MM.1S (cell line): ENCODE measurements around the gene FBXL4.

Experiments
- DNase-seq: peaks from one replicate; pipeline ENCODE4 v3.0.0-alpha.2; 2015
- H2AFZ ChIP-seq: fragments of 300-600 bp; sonication (generic); 2 replicates; pipeline ENCODE4 v1.6.0; 2016; ENCODE audit warnings: antibody characterized with exemption, low read length
- H3F3A ChIP-seq: fragments of 300-600 bp; sonication (generic); 2 replicates; pipeline ENCODE4 v1.6.1; 2016; ENCODE audit warnings: mild to moderate bottlenecking, antibody characterized with exemption, low read length, moderate library complexity, mixed read lengths; ENCODE audit not compliant: insufficient read depth
- H3K27ac ChIP-seq: fragments of 300-600 bp; sonication (generic); 2 replicates; pipeline ENCODE4 v1.5.1; 2016; ENCODE audit warnings: mild to moderate bottlenecking, low read length
- H3K27me3 ChIP-seq: fragments of 300-600 bp; sonication (generic); replicated peaks from 2 replicates; pipeline ENCODE4 v1.6.0; 2016; ENCODE audit warnings: low read length; ENCODE audit not compliant: insufficient read depth
- H3K36me3 ChIP-seq: fragments of 300-600 bp; sonication (generic); replicated peaks from 2 replicates; pipeline ENCODE4 v1.6.1; 2016; ENCODE audit warnings: mild to moderate bottlenecking, low read length, mixed read lengths; ENCODE audit not compliant: insufficient read depth
- H3K4me1 ChIP-seq: fragments of 300-600 bp; sonication (generic); 2 replicates; pipeline ENCODE4 v1.6.1; 2016; ENCODE audit warnings: low read length, mixed read lengths
- H3K4me2 ChIP-seq: fragments of 300-600 bp; sonication (generic); 2 replicates; pipeline ENCODE4 v1.6.0; 2016; ENCODE audit warnings: low read depth, low read length
- H3K4me3 ChIP-seq: fragments of 300-600 bp; sonication (generic); 2 replicates; pipeline ENCODE4 v1.5.1; 2016; ENCODE audit warnings: low read length, mixed read lengths
- H3K79me2 ChIP-seq: fragments of 300-600 bp; sonication (generic); 2 replicates; pipeline ENCODE4 v1.6.1; 2016; ENCODE audit warnings: mixed run types, low read length, mixed read lengths
- H3K9ac ChIP-seq: fragments of 300-600 bp; sonication (generic); 2 replicates; pipeline ENCODE4 v1.6.1; 2016; ENCODE audit warnings: low read length, mixed read lengths
- H3K9me2 ChIP-seq: fragments of 300-600 bp; sonication (generic); replicated peaks from 2 replicates; pipeline ENCODE4 v1.6.1; 2016; ENCODE audit warnings: mild to moderate bottlenecking, low read length, mixed read lengths; ENCODE audit not compliant: insufficient read depth
- H3K9me3 ChIP-seq: fragments of 300-600 bp; sonication (generic); replicated peaks from 2 replicates; pipeline ENCODE4 v1.6.1; 2016; ENCODE audit warnings: mild to moderate bottlenecking, low read length, mixed read lengths; ENCODE audit not compliant: insufficient read depth
- H4K20me1 ChIP-seq: fragments of 300-600 bp; sonication (generic); 2 replicates; pipeline ENCODE4 v1.6.1; 2016; ENCODE audit warnings: mild to moderate bottlenecking, low read length, moderate library complexity, mixed read lengths; ENCODE audit not compliant: insufficient read depth
- EZH2 ChIP-seq: fragments of 300-600 bp; sonication (generic); optimal IDR thresholded peaks from 2 replicates; pipeline ENCODE3; 2017; ENCODE audit warnings: low read depth, mild to moderate bottlenecking, antibody characterized with exemption, low read length, mixed read lengths
- EZH2phosphoT487 ChIP-seq: fragments of 300-600 bp; sonication (generic); IDR thresholded peaks from 2 replicates; pipeline ENCODE4 v1.6.1; 2018; ENCODE audit warnings: antibody characterized with exemption, low read length
- TF ChIP-seq, protein P1 (sequence below): fragments of 300-600 bp; sonication (generic); IDR thresholded peaks from 2 replicates; pipeline ENCODE4 v1.5.1; 2016; ENCODE audit warnings: antibody characterized with exemption, low read length, mixed read lengths

The FBXL4 gene

DNA sequence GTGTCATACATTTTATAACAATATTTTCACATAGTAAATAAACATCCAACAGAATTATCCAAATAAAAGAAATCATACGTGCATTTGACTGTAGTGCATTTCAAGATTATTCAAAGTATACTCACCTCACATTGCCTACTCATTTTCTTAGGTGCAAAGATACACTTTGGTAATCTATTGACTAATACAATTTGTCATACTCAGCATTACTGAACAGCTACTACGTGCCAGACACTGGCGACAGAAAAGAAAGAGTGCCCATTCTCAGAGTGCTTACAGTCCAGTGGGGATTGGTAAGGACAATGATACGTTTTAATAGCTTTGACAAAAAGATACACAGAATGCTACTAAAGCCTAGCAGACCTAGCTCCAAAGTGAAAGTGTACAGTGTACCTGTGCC, 42.0 kb downstream of the FBXL4 start:
- no peaks in the 10 kb centered on the region for H3K36me3 ChIP-seq
- no peak overlapping the region for H3K27ac ChIP-seq
- H3K9me3 ChIP-seq = no peaks in the 10 kb centered on the region
- TF ChIP-seq, protein P1, sequence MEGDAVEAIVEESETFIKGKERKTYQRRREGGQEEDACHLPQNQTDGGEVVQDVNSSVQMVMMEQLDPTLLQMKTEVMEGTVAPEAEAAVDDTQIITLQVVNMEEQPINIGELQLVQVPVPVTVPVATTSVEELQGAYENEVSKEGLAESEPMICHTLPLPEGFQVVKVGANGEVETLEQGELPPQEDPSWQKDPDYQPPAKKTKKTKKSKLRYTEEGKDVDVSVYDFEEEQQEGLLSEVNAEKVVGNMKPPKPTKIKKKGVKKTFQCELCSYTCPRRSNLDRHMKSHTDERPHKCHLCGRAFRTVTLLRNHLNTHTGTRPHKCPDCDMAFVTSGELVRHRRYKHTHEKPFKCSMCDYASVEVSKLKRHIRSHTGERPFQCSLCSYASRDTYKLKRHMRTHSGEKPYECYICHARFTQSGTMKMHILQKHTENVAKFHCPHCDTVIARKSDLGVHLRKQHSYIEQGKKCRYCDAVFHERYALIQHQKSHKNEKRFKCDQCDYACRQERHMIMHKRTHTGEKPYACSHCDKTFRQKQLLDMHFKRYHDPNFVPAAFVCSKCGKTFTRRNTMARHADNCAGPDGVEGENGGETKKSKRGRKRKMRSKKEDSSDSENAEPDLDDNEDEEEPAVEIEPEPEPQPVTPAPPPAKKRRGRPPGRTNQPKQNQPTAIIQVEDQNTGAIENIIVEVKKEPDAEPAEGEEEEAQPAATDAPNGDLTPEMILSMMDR = no peak
- TF ChIP-seq EZH2phosphoT487 (no peak), EZH2 (no peak)
- no peak for DNase-seq
- no peak overlapping the region for H3K9ac ChIP-seq
- H3K9me2 ChIP-seq = no peaks in the 10 kb centered on the region
- no peaks in the 10 kb centered on the region for H3K4me1 ChIP-seq
- no peak overlapping the region for H2AFZ ChIP-seq
- no peaks in the 10 kb centered on the region for H3F3A ChIP-seq
- H4K20me1 ChIP-seq = no peaks in the 10 kb centered on the region
- H3K4me3 ChIP-seq = no peak overlapping the region
- H3K27me3 ChIP-seq = no peaks in the 10 kb centered on the region
- H3K4me2 ChIP-seq = no peak overlapping the region
- H3K79me2 ChIP-seq = no peaks in the 10 kb centered on the region

DNA sequence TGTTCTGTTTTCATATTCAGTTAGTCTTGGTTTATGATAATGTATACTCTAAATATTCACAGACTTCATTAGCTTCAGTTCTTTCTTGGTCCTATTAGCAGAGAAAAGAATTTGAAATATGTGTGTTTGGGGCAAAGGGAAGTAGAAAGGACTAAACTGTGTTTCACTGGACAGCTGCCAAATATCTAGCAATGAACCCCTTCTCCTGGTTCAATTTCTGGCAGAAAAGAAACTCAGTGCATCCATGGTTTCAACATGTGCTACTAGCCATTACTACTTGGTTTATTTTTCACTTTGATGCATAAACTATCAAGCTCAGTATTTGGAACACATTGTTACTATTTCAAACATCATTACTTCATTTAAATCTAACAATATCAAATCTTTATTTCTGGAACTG, 43.6 kb downstream of the FBXL4 start:
- H3K27ac ChIP-seq = no peak overlapping the region
- no peaks in the 10 kb centered on the region for H4K20me1 ChIP-seq
- no peaks in the 10 kb centered on the region for H3K79me2 ChIP-seq
- no peaks in the 10 kb centered on the region for H3K9me3 ChIP-seq
- no peak for DNase-seq
- H3F3A ChIP-seq = no peaks in the 10 kb centered on the region
- H3K4me1 ChIP-seq = no peaks in the 10 kb centered on the region
- H3K36me3 ChIP-seq = 0 out of 2 replicates have a peak, but pooled peaks cover 1% of the 10 kb centered on the region
- no peak overlapping the region for H3K4me3 ChIP-seq
- no peaks in the 10 kb centered on the region for H3K27me3 ChIP-seq
- no peaks in the 10 kb centered on the region for H3K9me2 ChIP-seq
- H3K9ac ChIP-seq = no peak overlapping the region
- no peak overlapping the region for H2AFZ ChIP-seq
- TF ChIP-seq EZH2phosphoT487 (no peak), EZH2 (no peak)
- TF ChIP-seq, protein P1 = no peak
- H3K4me2 ChIP-seq = no peak overlapping the region

DNA sequence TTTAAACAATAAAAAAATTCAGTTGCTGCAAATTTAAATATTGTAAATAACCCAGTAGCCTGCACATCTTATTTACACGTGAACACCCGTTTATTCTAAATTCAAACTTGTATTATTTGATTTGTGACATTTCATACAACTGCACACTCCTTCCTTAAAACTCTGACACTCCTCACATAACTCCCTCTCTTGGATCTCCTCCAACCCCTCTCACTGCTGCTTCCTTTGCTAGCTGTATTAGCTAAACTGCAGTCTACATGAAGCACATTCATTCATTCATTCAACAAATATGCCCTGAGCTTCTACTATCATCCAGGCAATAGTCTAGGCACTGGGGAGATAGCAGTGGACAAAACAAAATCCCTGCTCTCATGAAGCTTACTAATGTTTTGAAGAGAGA, 47.0 kb downstream of the FBXL4 start:
- Histone ChIP-seq H3K27me3 (no peaks in the 10 kb centered on the region), H3K79me2 (no peaks in the 10 kb centered on the region), H3K36me3 (0 out of 2 replicates have a peak, but pooled peaks cover 3% of the 10 kb centered on the region), H2AFZ (no peak overlapping the region), H3K27ac (no peak overlapping the region), H3F3A (no peaks in the 10 kb centered on the region), H3K9me2 (no peaks in the 10 kb centered on the region), H3K4me1 (peaks cover 6% of the 10 kb centered on the region; the same call in 1 of the 2 replicates), H4K20me1 (no peaks in the 10 kb centered on the region), H3K9ac (no peak overlapping the region), H3K9me3 (no peaks in the 10 kb centered on the region), H3K4me2 (no peak overlapping the region), H3K4me3 (no peak overlapping the region)
- DNase-seq = no peak
- no peak for TF ChIP-seq EZH2phosphoT487
- TF ChIP-seq EZH2 = no peak
- TF ChIP-seq, protein P1 = no peak
